Activated T-cell treated with anti-CD3 and anti-CD28 coated beads, Interleukin-2, amount 50 U/mL, for 72 hours (primary cell): Measurements from ENCODE around the gene ITM2C. TPM values are rescaled to one million over a fixed set of nuclear protein-coding genes. Genes with fewer than 3 reads are reported as not detected.

Experiments
- ATAC-seq, 2 donors: fragments of 150-1000 bp; cut with Tn5 transposase; replicated peaks in 1 of 2; 2 replicates each; pipeline ENCODE4 v1.10.0; 2021; ENCODE audit warnings: moderate library complexity in 2 of 2, mild to moderate bottlenecking in 1 of 2
- DNase-seq, 2 donors: peaks; one replicate each; pipeline ENCODE4 v3.0.0; 2021 to 2022; ENCODE audit warnings: mixed read lengths in 1 of 2
- H3K27ac Mint-ChIP-seq: one replicate; pipeline ENCODE4 v1.8.0; 2022; ENCODE audit warnings: mild to moderate bottlenecking, moderate library complexity, mixed read lengths
- H3K27me3 Mint-ChIP-seq: one replicate; pipeline ENCODE4 v1.8.0; 2022; ENCODE audit warnings: low read depth, mixed read lengths
- H3K36me3 Mint-ChIP-seq, 2 donors: one replicate each; pipeline ENCODE4 v1.8.0; 2022; ENCODE audit warnings: mixed read lengths in 2 of 2, mild to moderate bottlenecking in 1 of 2; ENCODE audit not compliant: insufficient read depth in 2 of 2
- H3K4me1 Mint-ChIP-seq: one replicate; pipeline ENCODE4 v1.8.0; 2022; ENCODE audit warnings: low read depth, mixed read lengths
- H3K4me3 Mint-ChIP-seq, 2 donors: one replicate each; pipeline ENCODE4 v1.8.0; 2022; ENCODE audit warnings: mild to moderate bottlenecking in 2 of 2, mixed read lengths in 2 of 2, moderate library complexity in 2 of 2
- H3K9me3 Mint-ChIP-seq, 2 donors: one replicate each; pipeline ENCODE4 v1.8.0; 2022; ENCODE audit warnings: mixed read lengths in 2 of 2
- total RNA-seq, 2 donors: library from RNA; stranded (reverse); gene quantifications; one replicate each; pipeline ENCODE4 v1.2.3, GENCODE V29; 2022

ITM2C gene
- total RNA-seq = 10 to 100 TPM; 42.8 to 58.7 TPM

- peak; percentile 82 for DNase-seq
- H3K4me1 Mint-ChIP-seq = peaks cover 45% of the 10 kb centered on the region
- peaks cover 2 to 3% of the 10 kb centered on the region in 2 donors for H3K36me3 Mint-ChIP-seq
- peak within 1 kb of the TSS; percentile 84 to 95 for H3K4me3 Mint-ChIP-seq
- peak; percentile 85 to 90 for ATAC-seq
- no peak within 1 kb of the TSS for H3K27ac Mint-ChIP-seq
- H3K27me3 Mint-ChIP-seq = peaks cover 24% of the 10 kb centered on the region
- H3K9me3 Mint-ChIP-seq = no peaks in the 10 kb centered on the region
These were observed at the start of gene ITM2C for GRCh38 chr2:230864605-230865306. TSS of gene ITM2C (plus strand) at chr2:230864942. CDS start at chr2:230865026, 84 bp downstream.

- no peak for DNase-seq
- no peak for ATAC-seq
- peaks cover 5 to 30% of the 10 kb centered on the region in 2 donors for H3K36me3 Mint-ChIP-seq
- peak overlapping the region; percentile 61 for H3K27ac Mint-ChIP-seq
- H3K4me3 Mint-ChIP-seq = no peak overlapping the region
- H3K27me3 Mint-ChIP-seq = no peaks in the 10 kb centered on the region
- peaks cover 8% of the 10 kb centered on the region for H3K4me1 Mint-ChIP-seq
- H3K9me3 Mint-ChIP-seq = no peaks in the 10 kb centered on the region
These were observed 49.7 kb upstream of the ITM2C start for GRCh38 chr2:230815088-230815487.

GRCh38 chr2:230816735-230817134 is 48.0 kb upstream of the ITM2C start:
- Mint-ChIP-seq H3K4me1 (peaks cover 8% of the 10 kb centered on the region), H3K36me3 (peaks cover 2 to 29% of the 10 kb centered on the region in 2 donors), H3K9me3 (no peaks in the 10 kb centered on the region), H3K4me3 (no peak overlapping the region), H3K27me3 (no peaks in the 10 kb centered on the region), H3K27ac (peak overlapping the region; percentile 80)
- ATAC-seq (no peak), DNase-seq (no peak)

GRCh38 chr2:230819433-230819832 is 45.3 kb upstream of the ITM2C start:
- peaks cover 0 to 19% of the 10 kb centered on the region in 2 donors for H3K36me3 Mint-ChIP-seq
- peak overlapping the region; percentile 34 for H3K27ac Mint-ChIP-seq
- H3K27me3 Mint-ChIP-seq = peaks cover 2% of the 10 kb centered on the region

GRCh38 chr2:230821261-230821990 is 43.3 kb upstream of the ITM2C start:
- ATAC-seq = no peak
- H3K27ac Mint-ChIP-seq = no peak overlapping the region

More at GRCh38 chr2:230819433-230819832, 45.3 kb upstream of the ITM2C start:
- ATAC-seq = no peak
- H3K4me3 Mint-ChIP-seq = no peak overlapping the region
- peaks cover 11% of the 10 kb centered on the region for H3K4me1 Mint-ChIP-seq
- no peaks in the 10 kb centered on the region for H3K9me3 Mint-ChIP-seq
- no peak for DNase-seq

GRCh38 chr2:230821991-230822520 is 42.7 kb upstream of the ITM2C start:
- no peak overlapping the region for H3K4me3 Mint-ChIP-seq
- peaks cover 27% of the 10 kb centered on the region for H3K27me3 Mint-ChIP-seq
- ATAC-seq (no peak), DNase-seq (no peak)
- no peak overlapping the region for H3K27ac Mint-ChIP-seq
- H3K36me3 Mint-ChIP-seq = peaks cover under 1 to 10% of the 10 kb centered on the region in 2 donors
- no peaks in the 10 kb centered on the region for H3K9me3 Mint-ChIP-seq
- H3K4me1 Mint-ChIP-seq = peaks cover 22% of the 10 kb centered on the region

More at GRCh38 chr2:230821261-230821990, 43.3 kb upstream of the ITM2C start:
- peaks cover 0 to 15% of the 10 kb centered on the region in 2 donors for H3K36me3 Mint-ChIP-seq
- no peak overlapping the region for H3K4me3 Mint-ChIP-seq
- peaks cover 15% of the 10 kb centered on the region for H3K4me1 Mint-ChIP-seq
- peaks cover 21% of the 10 kb centered on the region for H3K27me3 Mint-ChIP-seq
- no peaks in the 10 kb centered on the region for H3K9me3 Mint-ChIP-seq
- DNase-seq = no peak

- no peak overlapping the region for H3K27ac Mint-ChIP-seq
- no peak overlapping the region for H3K4me3 Mint-ChIP-seq
- DNase-seq (no peak), ATAC-seq (no peak)
- H3K27me3 Mint-ChIP-seq = peaks cover 35% of the 10 kb centered on the region
- H3K36me3 Mint-ChIP-seq = peaks cover 2 to 9% of the 10 kb centered on the region in 2 donors
- no peaks in the 10 kb centered on the region for H3K9me3 Mint-ChIP-seq
- peaks cover 24% of the 10 kb centered on the region for H3K4me1 Mint-ChIP-seq
These were observed 41.3 kb upstream of the ITM2C start for GRCh38 chr2:230823264-230823964.

- ATAC-seq = peak; percentile 72 to 74
- Mint-ChIP-seq H3K4me1 (peaks cover 25% of the 10 kb centered on the region), H3K4me3 (peak overlapping the region; percentile 40 to 69)
These were observed 40.2 kb upstream of the ITM2C start for GRCh38 chr2:230824406-230824978.

GRCh38 chr2:230825354-230825753 is 39.4 kb upstream of the ITM2C start:
- no peak overlapping the region for H3K27ac Mint-ChIP-seq
- peaks cover 31% of the 10 kb centered on the region for H3K4me1 Mint-ChIP-seq
- DNase-seq (no peak), ATAC-seq (no peak)
- H3K4me3 Mint-ChIP-seq = no peak overlapping the region
- peaks cover 49% of the 10 kb centered on the region for H3K27me3 Mint-ChIP-seq
- H3K9me3 Mint-ChIP-seq = no peaks in the 10 kb centered on the region
- peaks cover 2% of the 10 kb centered on the region in 2 donors for H3K36me3 Mint-ChIP-seq

More at GRCh38 chr2:230824406-230824978, 40.2 kb upstream of the ITM2C start:
- H3K27me3 Mint-ChIP-seq = peaks cover 44% of the 10 kb centered on the region
- H3K27ac Mint-ChIP-seq = peak overlapping the region; percentile 0
- peak; percentile 61 to 71 for DNase-seq
- peaks cover 2% of the 10 kb centered on the region in 2 donors for H3K36me3 Mint-ChIP-seq
- no peaks in the 10 kb centered on the region for H3K9me3 Mint-ChIP-seq

GRCh38 chr2:230827774-230828271 is 36.9 kb upstream of the ITM2C start:
- no peak for DNase-seq
- Mint-ChIP-seq H3K4me1 (peaks cover 32% of the 10 kb centered on the region), H3K9me3 (no peaks in the 10 kb centered on the region), H3K36me3 (peaks cover 0 to 2% of the 10 kb centered on the region in 2 donors), H3K4me3 (peak overlapping the region; percentile 6 to 51), H3K27ac (no peak overlapping the region), H3K27me3 (peaks cover 61% of the 10 kb centered on the region)
- ATAC-seq = peak; percentile 2 to 22

- Mint-ChIP-seq H3K36me3 (peaks cover 0 to 2% of the 10 kb centered on the region in 2 donors), H3K27me3 (peaks cover 61% of the 10 kb centered on the region), H3K27ac (peak overlapping the region; percentile 29), H3K9me3 (no peaks in the 10 kb centered on the region), H3K4me1 (peaks cover 32% of the 10 kb centered on the region), H3K4me3 (peak overlapping the region; percentile 52 to 69)
- ATAC-seq (peak; percentile 62 to 68), DNase-seq (peak; percentile 46 to 52)
These were observed 36.3 kb upstream of the ITM2C start for GRCh38 chr2:230828272-230828961.

- no peak for DNase-seq
- H3K27me3 Mint-ChIP-seq = peaks cover 60% of the 10 kb centered on the region
- H3K9me3 Mint-ChIP-seq = no peaks in the 10 kb centered on the region
- ATAC-seq = no peak
- H3K4me1 Mint-ChIP-seq = peaks cover 30% of the 10 kb centered on the region
- H3K27ac Mint-ChIP-seq = no peak overlapping the region
- H3K4me3 Mint-ChIP-seq = peak overlapping the region in 1 of 2 donors; percentile 69
- peaks cover 0 to 2% of the 10 kb centered on the region in 2 donors for H3K36me3 Mint-ChIP-seq
These were observed 35.4 kb upstream of the ITM2C start for GRCh38 chr2:230829293-230829692.
